Measurements from ENCODE around the gene PIP.

DNA sequence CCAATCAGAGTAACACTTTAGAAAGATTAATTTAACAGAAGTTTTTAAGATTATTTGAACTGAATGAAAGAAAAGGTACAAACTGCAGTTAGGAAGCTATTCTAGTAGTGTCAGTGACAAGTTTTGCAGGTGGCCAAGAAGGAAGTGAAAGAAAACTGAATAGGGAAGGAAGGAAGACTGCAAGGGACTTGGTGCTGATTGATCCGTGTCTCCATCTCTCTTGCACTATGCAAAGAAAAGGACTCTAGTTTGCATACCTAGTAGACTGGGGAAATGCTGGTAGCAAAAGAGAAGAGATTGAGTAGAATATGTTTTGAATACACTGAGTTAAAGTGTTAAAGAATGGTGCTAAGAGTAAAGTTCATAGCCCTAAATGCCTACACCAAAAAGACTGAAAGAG is 46.8 kb upstream of the PIP start:
- TF ChIP-seq, protein P1, sequence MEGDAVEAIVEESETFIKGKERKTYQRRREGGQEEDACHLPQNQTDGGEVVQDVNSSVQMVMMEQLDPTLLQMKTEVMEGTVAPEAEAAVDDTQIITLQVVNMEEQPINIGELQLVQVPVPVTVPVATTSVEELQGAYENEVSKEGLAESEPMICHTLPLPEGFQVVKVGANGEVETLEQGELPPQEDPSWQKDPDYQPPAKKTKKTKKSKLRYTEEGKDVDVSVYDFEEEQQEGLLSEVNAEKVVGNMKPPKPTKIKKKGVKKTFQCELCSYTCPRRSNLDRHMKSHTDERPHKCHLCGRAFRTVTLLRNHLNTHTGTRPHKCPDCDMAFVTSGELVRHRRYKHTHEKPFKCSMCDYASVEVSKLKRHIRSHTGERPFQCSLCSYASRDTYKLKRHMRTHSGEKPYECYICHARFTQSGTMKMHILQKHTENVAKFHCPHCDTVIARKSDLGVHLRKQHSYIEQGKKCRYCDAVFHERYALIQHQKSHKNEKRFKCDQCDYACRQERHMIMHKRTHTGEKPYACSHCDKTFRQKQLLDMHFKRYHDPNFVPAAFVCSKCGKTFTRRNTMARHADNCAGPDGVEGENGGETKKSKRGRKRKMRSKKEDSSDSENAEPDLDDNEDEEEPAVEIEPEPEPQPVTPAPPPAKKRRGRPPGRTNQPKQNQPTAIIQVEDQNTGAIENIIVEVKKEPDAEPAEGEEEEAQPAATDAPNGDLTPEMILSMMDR (IDR thresholded peaks at IDR 0.05), result no peak
- TF ChIP-seq POLR2AphosphoS5 (IDR thresholded peaks at IDR 0.05; ENCODE audit: low read depth, low read length) (no peak), TCF7L2 (IDR thresholded peaks at IDR 0.05; ENCODE audit: low read depth, low read length) (no peak)
